Gastroesophageal sphincter (tissue), 3 donors: ENCODE results near the gene CTSF.

Experiments
- EP300 ChIP-seq: sonication (generic); formaldehyde crosslinking; IDR thresholded peaks from one replicate; pipeline ENCODE4 v1.6.1; 2017; ENCODE audit warnings: antibody characterized with exemption, mild to moderate bottlenecking
- POLR2AphosphoS5 ChIP-seq: sonication (generic); formaldehyde crosslinking; IDR thresholded peaks from one replicate; pipeline ENCODE4 v1.6.1; 2017; ENCODE audit warnings: antibody characterized with exemption
- TF ChIP-seq, protein P1 (sequence below), 4 experiments: fragments of 200-600 bp in 2 of 4; fragments of 450-650 bp in 2 of 4; sonication (generic) in 1 of 4; IDR thresholded peaks; one replicate each; pipeline ENCODE4 v1.5.1; 2017 to 2019; ENCODE audit warnings: antibody characterized with exemption in 4 of 4, mild to moderate bottlenecking in 2 of 4, moderate library complexity in 2 of 4

DNA sequence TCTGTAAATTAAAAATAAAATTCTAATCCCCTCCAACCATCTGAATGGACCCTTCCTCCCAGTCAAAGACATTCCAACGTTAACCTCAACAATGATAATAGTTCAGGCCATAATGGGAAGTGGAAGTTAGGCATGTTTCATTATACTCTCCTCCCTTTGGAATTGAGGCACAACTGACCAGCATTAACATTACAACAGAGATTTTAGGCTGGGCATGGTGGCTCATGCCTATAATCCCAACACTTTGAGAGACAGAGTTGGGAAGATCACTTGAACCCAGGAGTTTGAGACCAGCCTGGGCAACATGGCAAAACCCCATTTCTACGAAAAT is 2.4 kb upstream of the CTSF start:
- TF ChIP-seq, protein P1, sequence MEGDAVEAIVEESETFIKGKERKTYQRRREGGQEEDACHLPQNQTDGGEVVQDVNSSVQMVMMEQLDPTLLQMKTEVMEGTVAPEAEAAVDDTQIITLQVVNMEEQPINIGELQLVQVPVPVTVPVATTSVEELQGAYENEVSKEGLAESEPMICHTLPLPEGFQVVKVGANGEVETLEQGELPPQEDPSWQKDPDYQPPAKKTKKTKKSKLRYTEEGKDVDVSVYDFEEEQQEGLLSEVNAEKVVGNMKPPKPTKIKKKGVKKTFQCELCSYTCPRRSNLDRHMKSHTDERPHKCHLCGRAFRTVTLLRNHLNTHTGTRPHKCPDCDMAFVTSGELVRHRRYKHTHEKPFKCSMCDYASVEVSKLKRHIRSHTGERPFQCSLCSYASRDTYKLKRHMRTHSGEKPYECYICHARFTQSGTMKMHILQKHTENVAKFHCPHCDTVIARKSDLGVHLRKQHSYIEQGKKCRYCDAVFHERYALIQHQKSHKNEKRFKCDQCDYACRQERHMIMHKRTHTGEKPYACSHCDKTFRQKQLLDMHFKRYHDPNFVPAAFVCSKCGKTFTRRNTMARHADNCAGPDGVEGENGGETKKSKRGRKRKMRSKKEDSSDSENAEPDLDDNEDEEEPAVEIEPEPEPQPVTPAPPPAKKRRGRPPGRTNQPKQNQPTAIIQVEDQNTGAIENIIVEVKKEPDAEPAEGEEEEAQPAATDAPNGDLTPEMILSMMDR (IDR thresholded peaks at IDR 0.05) = no peak
- no peak for TF ChIP-seq EP300
- TF ChIP-seq POLR2AphosphoS5 = no peak
